HG03457 (cell line): ENCODE results near the gene AKR1B1.

Experiments used
- ATAC-seq: cut with Tn5 transposase; IDR thresholded peaks from one replicate; pipeline ENCODE4 v1.9.1; 2021; ENCODE audit warnings: moderate number of reproducible peaks; ENCODE audit not compliant: unreplicated experiment

Gene AKR1B1

DNA sequence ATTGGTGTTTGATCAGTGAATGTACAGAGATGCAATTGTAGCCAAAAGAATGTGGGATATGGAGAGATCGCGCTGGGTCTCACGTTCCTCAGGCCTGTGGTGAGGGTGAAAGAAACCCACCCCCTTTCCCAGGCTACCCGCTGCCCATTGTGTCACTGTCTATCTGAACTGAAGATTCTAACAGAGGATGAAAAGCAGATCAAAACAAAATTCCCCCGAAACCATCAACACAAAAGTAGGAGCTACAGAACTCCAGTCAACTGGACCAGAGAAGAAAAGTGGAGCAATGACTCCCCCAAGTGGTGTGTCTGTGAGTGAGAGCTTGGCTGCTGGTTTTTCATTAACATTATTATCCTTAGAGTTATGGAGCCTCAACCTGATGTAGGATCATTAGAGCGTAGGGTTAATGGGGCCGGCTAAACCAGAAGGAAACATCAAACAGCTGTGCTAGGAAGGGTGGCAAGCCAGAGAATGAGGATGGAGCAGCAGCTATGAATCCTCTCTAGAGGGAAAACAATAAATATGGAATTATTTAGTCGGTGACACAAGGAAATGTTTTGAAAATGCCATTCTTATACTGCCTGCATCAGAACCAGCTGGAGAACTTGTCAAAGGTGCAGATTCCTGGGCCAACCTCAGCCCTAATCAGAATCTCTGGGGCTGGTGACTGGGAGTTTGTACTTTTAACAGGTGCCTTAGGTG lies 38.3 kb downstream of the AKR1B1 start:
- ATAC-seq, result no peak

DNA sequence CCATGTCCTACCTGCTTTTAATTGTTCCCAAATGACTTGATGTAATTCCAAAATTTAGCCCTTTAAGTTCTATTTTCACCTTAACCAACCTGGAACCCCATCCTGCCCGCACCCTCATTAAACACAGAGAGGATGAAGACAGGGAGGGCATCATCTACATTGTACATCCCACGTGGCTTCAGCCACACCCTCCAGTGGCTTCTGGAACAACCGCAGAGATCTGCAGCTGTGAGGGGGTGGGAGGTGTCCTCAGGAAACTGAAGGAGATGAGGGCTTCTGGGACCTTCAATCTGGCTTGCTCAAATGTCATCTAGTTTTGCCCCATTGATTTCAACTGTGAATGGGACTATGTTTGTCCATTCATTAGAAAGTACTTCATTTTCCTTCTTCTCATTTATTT lies 39.0 kb downstream of the AKR1B1 start:
- no peak for ATAC-seq

DNA sequence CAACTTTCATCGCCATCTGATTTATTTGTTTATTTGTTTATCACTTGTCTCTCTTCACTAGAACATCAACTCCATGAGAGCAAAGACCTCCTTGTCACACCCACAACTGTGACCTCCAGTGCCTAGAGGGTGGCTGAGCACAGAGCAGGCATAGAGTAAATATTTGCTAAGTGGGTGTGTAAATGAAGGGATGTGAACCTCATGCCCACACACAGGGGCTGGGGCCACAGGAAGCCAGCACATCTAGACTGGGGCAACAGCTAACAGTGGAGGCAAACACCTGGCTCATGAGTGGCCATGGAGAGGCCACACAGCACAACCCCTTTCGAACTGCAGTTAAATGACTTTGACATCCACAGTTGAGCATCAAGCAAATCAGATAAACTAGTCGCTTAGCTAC lies 39.8 kb downstream of the AKR1B1 start:
- no peak for ATAC-seq

DNA sequence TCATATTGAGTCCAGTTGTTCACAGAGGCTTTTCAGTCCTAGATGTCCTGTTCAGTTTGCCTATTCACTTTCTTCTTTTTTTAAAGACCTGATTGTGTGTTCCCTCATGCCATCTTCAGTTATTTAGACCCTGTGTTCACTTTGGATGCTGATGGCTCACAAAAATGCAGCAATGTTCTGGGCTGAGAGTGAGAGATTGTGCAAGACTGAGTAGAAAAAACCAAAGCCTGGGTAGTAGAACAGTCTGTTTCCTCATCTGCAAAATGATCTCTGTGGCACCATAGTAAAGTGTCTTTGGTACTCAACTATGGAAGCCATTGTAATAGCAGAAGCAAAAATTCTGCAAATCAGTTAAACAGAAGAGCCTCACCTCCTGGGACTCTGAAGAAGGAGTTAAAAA lies 43.2 kb downstream of the AKR1B1 start:
- ATAC-seq, result no peak

DNA sequence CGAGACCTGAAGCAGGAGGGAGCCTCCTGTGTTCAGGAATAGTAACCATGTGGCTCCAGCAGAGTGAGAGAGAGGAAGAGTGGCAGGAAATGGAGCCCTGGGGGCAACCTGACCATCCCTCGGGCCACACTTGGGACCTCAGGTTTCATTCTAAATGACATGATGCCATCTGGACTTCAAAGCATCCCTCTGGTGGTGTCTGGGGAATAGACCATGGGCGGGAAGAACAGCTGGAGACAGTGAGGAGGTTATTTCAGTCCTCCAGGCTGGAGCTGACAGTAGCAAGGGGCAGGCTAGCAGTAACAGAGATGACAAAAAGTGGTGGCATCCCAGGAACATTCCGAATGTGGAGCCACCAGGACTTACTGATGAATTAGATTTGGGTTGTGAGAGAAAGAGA lies 44.8 kb downstream of the AKR1B1 start:
- no peak for ATAC-seq

DNA sequence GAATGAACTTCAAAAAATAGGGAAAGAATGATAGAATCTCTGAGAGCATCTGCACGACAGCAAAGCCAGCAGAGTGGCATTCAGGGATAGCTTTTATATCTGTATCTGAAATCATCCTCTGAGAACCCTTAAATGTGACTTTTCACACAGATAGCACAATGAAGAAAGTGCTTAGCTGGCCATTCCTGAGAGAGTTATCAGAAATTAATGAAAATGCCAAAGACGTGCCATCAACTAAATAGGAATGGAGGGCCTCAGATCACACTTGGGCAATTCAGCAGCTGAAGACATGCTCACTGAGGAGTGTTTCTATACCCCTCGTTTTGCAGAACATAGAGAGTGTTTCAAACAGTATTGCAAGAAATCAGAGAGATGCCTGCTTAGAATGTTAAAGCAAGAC lies 51.6 kb downstream of the AKR1B1 start:
- no peak for ATAC-seq

DNA sequence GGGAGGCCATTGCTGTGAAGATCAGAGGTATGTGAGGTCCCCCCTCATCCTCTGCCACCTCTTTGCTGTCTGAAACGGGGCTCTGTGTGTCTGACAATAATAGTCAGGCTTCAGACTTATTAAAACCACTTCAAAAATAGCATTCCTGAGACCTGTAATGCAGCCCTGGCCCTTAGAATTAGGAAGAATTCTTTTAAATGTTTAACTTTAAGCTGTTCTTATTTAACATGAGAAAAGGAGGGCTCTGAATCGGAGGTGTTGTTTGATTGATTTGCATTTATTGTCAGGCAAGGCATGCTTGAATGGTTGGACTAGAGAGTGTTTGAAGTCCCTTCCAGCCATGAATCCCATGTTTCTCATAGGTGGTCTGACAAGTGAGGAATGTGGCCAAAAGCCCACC lies 52.5 kb downstream of the AKR1B1 start:
- ATAC-seq, result no peak

DNA sequence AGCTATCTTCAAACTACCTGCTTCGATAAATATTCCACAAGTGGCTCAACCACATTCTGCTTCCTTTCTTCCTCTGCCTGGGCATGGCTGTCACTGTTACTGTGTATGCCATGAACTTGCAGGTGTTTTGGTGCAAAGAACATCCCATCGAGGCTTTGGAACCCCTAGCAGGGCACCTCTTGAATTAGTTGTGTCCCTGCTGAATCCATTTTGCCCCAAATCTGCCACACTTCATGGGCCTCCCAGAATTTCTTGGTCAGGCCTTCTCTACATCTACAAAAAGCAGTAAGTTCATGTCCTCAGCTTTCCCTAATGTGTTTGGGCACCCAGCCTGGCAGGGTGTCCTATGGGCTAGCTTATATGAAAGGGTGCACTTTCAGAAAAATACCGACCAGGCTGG lies 53.6 kb downstream of the AKR1B1 start:
- ATAC-seq, result no peak

DNA sequence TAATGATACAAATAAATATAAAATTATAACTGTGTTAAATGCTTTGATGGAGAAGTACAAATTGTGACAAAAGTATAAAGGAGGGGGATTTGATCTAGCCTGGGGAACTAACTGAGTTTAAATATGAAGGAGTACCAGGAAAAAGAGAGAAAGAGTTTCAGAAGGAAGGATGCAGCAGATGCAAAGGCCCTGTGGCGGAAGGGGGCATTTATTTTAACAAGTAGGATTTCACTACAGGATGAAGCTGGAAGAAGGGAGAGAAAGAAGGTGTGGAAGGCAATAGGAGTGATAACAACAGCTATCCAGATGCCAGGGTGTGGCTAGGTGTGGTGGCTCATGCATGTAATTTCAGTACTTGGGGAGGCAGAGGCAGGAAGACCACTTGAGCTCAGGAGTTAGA lies 55.8 kb downstream of the AKR1B1 start:
- no peak for ATAC-seq

DNA sequence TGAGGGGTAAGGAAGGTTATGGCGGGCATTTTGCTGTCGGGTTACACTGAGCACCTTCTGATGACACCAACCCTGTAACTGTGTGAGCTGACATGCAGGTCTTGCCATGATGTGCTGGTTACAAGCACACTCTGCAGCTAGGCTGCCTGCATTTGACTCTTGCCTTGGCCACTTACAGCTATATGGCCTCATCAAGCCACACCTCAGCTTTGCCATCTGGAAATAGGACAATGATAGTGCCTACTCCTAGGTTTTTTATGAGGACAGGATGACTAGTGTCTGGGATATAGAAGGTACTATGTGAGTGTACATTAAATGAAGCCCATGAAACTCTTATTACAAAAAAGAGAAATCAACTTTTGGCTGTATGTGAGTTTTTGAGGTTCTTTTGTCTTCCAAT lies 58.0 kb downstream of the AKR1B1 start:
- ATAC-seq, result no peak

DNA sequence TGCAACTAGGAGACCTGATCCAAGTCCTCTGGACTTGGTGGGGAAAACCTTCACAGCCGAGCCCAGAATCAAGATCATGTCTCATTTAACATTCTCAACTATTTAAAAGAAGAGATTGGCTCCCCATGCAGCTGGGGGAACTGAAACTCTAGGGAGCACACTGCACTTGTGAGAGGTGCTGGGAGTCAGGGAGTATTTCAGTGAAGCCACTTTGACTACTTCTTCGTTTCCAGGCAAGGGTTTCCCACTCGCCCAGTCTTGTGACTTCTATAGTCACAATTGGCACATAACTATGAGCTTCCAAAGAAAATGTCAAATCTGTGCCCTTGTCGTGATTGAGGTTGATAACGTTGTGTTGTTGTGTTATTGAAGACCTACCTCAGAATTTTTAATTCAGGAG lies 62.9 kb downstream of the AKR1B1 start:
- no peak for ATAC-seq

DNA sequence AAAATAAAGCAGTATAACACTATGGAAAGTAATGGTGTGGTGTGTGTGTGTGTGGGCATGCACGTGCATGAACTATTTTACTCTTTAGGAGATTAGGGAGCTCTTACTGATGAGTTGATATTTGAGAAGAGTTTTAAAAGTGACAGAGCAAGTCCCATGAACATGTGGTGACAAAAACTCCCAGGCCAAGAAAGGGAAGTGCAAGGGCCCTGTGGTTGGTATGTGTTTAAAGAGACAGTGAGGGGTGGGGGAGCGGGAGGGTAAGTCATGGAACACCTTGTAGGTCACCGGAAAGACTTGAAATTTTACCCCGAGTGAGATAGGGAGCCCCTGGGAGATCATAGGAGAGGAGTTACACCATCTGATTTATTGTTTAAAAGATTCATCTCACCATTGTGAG lies 63.3 kb downstream of the AKR1B1 start:
- no peak for ATAC-seq

DNA sequence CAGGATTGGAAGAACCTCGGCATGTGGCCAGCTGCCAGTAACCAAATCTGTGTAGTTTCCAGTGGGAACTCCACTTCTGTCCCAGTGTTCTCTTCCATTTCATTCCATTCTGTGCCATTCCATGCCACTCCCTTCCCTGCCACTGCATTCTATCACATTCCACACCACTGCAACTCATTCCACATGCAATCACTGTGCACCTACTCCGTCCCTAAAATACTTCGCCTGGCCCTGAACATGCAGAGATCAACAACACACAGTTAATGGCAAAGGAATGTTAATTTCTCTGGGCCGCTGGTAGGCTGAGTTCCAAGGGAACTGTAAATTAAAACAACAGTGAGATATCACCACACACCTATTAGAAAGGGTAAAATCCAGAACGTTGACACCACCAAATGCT lies 64.8 kb downstream of the AKR1B1 start:
- ATAC-seq, result no peak
